ENCODE results near the gene INHBB. TPM values are rescaled to one million over a fixed set of nuclear protein-coding genes. Genes with fewer than 3 reads are reported as not detected.

Gene INHBB
- total RNA-seq, 1 donor from 2014 or later: 8.2 TPM

DNA sequence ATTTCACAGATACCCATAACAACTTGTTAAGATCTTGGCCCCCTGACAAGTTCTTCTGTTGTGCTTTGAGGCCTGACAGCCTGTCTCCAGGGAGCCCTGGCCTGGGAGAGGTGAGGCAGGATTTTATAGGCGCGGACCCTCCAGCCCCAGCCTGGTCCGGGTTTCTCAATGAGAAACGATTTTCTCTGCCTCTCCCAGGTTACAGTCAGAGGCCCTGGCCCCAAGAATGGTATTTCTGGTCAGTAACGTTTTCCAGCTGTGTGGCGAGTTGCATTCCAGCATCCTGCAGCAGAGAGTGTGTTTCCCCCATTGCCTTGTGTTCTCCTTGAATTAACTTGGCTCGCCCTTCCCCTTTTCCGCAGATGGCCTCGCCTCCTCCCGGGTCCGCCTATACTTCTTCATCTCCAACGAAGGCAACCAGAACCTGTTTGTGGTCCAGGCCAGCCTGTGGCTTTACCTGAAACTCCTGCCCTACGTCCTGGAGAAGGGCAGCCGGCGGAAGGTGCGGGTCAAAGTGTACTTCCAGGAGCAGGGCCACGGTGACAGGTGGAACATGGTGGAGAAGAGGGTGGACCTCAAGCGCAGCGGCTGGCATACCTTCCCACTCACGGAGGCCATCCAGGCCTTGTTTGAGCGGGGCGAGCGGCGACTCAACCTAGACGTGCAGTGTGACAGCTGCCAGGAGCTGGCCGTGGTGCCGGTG is 3.0 kb downstream of the INHBB start:
- intact Hi-C loops (cut with DNase I): loop anchor here (5.0 to 10.0 kb wide), 2 partner anchors 153 to 206 kb away; no protein-coding TSS in a partner anchor
- no peak for DNase-seq

DNA sequence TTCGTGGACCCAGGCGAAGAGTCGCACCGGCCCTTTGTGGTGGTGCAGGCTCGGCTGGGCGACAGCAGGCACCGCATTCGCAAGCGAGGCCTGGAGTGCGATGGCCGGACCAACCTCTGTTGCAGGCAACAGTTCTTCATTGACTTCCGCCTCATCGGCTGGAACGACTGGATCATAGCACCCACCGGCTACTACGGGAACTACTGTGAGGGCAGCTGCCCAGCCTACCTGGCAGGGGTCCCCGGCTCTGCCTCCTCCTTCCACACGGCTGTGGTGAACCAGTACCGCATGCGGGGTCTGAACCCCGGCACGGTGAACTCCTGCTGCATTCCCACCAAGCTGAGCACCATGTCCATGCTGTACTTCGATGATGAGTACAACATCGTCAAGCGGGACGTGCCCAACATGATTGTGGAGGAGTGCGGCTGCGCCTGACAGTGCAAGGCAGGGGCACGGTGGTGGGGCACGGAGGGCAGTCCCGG is 3.5 kb downstream of the INHBB start:
- ATAC-seq (ENCODE audit: poor library complexity) (no peak), DNase-seq (no peak)
- intact Hi-C loops (cut with DNase I): loop anchor here (5.0 to 10.0 kb wide), 2 partner anchors 153 to 205 kb away; no protein-coding TSS in a partner anchor

More for the DNA sequence above, 3.0 kb downstream of the INHBB start:
- ATAC-seq (ENCODE audit: poor library complexity): no peak

DNA sequence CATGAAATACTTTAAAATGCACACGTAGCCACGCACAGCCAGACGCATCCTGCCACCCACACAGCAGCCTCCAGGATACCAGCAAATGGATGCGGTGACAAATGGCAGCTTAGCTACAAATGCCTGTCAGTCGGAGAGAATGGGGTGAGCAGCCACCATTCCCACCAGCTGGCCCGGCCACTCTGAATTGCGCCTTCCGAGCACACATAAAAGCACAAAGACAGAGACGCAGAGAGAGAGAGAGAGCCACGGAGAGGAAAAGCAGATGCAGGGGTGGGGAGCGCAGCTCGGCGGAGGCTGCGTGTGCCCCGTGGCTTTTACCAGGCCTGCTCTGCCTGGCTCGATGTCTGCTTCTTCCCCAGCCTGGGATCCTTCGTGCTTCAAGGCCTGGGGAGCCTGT is 4.1 kb downstream of the INHBB start:
- ATAC-seq (ENCODE audit: poor library complexity): no peak
- intact Hi-C loops (cut with DNase I): no loop called here
- no peak for DNase-seq

DNA sequence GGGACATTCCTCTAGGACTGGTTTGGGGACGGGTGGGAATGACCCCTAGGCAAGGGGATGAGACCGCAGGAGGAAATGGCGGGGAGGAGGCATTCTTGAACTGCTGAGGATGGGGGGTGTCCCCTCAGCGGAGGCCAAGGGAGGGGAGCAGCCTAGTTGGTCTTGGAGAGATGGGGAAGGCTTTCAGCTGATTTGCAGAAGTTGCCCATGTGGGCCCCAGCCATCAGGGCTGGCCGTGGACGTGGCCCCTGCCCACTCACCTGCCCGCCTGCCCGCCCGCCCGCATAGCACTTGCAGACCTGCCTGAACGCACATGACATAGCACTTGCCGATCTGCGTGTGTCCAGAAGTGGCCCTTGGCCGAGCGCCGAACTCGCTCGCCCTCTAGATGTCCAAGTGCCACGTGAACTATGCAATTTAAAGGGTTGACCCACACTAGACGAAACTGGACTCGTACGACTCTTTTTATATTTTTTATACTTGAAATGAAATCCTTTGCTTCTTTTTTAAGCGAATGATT is 4.9 kb downstream of the INHBB start:
- no peak for ATAC-seq (ENCODE audit: poor library complexity)
- no peak for DNase-seq
- intact Hi-C loops (cut with DNase I): no loop called here

DNA sequence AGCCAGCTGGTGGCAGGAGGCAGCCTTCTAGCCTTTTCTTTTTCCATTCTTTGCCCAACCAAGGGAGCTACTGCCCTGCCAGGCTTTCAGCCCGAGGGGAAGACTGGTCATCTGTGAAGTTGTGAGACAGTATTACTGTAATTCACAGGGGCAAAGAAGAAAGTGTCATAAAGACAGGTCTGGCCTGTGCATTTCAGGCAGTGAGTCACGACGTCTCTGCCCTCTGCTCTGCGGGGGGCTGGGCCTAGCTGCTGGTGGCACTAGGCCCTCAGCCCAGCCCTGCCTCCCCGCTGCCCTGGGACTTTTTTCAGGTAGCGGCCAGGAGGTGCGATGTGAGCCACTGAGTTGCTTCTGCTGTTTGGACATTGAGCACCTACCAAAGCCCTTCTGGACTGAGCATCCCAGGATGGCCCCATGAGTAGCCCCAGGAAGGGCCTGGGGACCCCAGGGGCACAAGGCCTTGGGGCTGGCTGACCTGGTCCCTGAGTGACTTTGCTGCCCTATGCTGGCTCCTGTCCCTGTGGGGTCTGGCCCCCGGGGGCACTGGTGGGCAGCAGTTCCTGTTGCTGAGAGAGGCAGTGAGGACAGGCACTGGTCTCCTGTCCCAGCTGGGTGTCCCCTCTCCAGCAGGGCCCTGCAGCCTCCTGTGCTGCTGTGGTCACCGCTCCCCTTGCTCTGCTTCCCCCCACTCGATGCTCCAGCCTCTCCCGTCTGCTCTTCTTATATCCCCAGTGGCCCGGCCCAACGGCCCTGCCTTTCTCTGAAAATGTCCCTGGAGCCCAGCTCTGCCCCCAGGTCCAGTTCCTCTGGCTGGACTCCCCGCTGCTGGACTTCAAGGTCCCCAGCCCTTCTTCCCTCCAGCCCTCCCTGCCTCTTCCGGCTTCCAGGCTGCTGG is 7.0 kb downstream of the INHBB start:
- ATAC-seq (ENCODE audit: poor library complexity) (no peak), DNase-seq (no peak)
- intact Hi-C loops (cut with DNase I): no loop called here

DNA sequence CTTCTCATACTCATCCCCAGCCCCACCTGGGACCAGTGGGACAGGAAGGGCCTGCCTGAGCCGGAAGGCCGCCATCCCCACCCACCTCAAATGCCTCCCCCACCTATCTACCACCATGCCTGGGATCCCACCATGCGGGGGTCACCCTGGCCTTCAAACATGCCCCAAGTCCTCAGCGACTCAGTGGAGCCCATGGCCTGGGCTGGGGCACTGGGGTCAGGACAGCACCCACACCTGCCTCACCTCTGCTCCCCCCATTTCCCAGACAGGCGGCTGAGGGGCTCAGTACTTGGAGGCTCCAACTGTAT is 7.6 kb downstream of the INHBB start:
- ATAC-seq (ENCODE audit: poor library complexity) (no peak), DNase-seq (no peak)
- intact Hi-C loops (cut with DNase I): no loop called here

DNA sequence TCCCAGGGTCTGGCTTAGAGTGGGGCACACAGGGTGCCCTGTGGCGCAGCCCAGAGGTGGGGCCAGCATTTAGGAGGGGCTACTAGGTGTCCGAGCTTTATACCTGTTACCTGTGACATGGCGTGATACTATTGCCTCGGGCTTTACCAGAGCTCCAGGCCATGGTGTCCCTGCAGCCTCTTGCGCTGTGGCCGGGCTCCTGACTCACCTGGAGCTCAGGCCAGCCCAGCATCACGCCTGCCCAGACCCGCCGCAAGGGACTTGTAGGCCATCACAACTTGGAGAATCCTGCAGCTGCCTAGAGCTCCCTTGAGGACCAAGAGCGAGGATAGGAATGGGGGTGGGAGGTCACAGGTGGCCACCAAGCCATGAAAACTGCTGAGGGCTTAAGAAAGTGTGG is 8.0 kb downstream of the INHBB start:
- ATAC-seq (ENCODE audit: poor library complexity): no peak
- DNase-seq: no peak
- intact Hi-C loops (cut with DNase I): no loop called here

DNA sequence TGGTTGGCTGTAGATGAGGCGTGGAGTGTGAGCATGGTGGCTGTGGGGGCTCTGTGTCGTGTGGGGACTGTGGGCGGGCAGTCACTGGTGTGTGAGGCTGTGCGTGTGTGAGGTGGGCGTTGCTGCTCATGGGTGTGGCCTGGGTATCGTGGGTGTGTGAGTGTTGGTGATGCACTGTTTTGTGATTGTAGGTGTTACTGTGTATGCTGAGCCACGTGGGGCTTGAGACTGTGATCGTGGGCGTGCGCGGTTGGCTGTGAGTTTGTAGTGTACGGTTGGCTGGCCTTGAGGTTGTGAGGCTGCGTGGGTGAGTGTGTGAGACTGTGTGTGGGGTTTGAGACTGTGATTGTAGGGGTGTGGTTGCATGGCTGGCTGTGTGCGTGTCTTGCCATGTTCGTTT is 8.5 kb downstream of the INHBB start:
- DNase-seq (no peak), ATAC-seq (ENCODE audit: poor library complexity) (no peak)
- intact Hi-C loops (cut with DNase I): no loop called here

DNA sequence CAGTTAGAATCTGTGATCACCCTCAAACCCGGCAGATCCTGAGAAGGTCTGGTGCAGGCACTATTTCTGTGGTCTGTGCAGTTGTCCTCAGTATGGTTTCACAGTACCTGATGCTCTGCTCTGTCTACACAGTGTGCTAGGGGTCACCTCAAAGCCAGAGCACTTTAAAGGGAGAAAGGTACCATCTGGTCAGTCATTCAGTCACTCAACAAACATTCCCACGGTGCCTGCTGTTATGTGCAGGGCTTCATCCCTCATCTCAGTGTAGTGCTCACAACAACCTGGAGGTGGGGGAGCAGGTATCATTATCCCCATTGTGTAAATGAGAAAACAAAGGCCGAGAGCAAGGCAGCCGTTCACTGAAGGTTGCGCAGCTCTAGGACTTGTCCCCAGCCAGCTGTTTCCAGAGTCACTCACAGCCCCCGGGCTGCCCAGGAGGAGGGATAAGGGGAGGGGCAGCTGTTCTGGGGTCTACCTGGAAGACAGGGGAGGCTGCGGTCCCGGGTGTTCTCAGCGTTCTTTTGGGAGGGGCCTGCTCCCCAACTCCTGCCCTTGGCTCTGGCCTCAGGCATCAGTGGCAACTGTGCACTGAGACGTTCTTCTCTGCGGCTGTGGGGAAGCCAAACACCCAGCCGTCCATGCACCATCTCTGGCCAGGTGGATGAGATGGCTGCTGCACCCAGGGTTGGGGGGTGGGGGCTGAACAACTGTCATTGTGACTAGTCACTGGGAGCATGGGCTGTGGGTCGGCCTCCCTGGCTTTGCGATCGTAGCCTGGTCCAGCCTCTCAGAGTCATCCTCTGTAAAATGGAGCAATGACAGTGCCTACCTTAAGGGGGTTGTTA is 9.2 kb downstream of the INHBB start:
- intact Hi-C loops (cut with DNase I): no loop called here
- DNase-seq (no peak), ATAC-seq (ENCODE audit: poor library complexity) (no peak)

DNA sequence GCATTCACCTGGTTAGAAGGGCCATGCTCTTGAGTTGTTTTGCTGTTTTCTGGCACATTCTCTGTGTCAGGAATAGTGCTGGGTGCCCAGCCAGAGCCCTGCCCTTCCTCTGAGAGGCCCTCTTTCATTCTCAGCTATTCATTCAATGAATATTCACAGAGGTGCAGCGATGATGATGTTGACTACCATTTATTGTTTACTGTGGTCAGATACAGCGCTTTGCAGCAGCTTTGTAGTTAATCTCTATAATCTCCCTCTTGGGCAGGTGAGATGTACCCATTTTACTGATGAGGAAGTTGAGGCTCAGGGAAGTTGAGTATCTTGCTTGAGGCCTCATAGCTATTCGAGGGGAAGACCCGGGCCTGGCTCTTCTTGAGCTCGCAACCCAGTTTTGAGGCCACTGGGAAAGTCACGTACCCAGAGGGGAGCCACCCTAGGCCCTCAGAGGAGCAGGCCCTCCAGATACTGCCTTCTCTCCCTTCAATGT is 9.9 kb downstream of the INHBB start:
- intact Hi-C loops (cut with DNase I): no loop called here
- DNase-seq (no peak), ATAC-seq (ENCODE audit: poor library complexity) (no peak)

DNA sequence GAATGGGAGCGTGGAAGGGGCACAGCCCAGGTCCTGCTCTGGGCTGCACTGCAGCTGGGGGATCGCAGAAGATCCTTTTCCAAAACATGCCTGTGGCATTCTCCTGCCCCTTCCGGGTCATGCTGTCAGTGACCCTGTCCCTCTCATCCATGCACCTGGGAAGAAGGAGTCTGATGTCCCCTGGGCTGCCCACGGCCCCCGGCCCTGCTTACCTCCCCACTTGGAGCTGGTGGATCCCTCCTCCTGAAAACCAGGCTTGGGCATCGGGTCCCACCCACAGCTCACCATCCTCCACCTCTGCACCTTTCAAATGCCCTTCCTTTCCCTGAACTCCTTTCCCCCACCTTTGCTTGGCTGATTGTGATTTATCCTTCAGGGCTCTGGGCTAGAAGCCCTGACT is 11.8 kb downstream of the INHBB start:
- intact Hi-C loops (cut with DNase I): no loop called here
- DNase-seq (no peak), ATAC-seq (ENCODE audit: poor library complexity) (no peak)

DNA sequence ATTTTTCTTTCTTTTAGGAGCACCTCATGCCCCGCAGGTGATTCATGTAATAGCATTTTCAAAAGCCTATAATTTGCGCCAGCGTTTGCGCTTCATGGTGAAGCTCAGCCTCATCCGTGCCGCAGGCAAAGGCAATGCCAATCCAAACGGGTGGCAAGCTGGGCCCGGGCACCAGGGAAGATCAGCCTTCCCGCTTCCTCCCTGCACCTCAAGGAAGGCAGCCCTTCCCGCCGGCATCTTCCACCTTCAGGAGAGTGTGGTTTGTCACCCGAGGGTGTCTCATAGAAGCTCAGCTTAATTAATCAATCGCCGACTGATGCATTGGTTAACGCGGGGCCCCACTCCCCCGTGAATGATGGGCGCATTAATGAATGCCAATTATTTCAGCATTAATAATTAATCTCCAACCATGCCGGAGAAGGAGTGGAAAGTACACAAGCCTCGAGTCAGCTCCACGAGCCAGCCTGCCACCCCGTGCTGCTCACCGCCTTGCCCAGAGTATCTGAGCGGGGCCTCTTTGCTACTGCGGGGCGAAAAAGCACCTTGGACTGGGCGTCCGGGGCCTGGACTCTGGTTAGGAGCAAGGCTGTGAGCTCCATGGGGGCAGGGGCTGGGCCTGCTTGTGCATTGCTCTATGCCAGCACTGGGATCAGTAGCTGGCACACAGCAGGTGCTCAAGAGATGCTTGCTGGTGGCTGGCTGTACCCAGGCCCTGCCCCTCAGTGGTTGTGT is 13.0 kb downstream of the INHBB start:
- intact Hi-C loops (cut with DNase I): no loop called here
- ATAC-seq (ENCODE audit: poor library complexity) (no peak), DNase-seq (no peak)

DNA sequence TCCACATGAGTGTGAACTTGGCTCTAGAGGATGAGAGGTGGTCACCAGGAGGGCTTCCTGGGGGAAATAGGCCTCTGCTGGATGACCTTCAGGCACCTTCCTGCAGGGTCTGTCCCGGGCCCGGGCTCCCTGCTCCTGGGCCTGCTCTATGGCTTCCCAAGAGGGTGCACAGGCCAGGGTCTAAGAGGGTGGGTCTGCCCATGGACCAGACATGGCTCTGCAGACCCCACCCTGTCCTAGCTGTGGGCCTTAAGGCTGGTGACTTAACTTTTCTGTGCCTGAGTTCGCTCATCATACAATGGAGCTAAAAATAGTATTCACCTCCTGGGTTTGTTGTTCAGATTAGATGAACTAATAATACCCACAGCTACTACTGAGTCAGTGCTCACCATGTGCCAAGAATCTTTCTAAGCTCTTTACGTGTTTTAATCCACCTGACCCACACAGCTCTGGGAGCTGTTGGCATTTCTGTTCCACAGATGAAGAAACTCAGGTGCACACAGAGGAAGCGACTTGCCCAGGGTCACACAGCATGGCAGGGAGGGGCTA is 14.4 kb downstream of the INHBB start:
- ATAC-seq (ENCODE audit: poor library complexity): peak; percentile 72
- intact Hi-C loops (cut with DNase I): no loop called here
- no peak for DNase-seq

DNA sequence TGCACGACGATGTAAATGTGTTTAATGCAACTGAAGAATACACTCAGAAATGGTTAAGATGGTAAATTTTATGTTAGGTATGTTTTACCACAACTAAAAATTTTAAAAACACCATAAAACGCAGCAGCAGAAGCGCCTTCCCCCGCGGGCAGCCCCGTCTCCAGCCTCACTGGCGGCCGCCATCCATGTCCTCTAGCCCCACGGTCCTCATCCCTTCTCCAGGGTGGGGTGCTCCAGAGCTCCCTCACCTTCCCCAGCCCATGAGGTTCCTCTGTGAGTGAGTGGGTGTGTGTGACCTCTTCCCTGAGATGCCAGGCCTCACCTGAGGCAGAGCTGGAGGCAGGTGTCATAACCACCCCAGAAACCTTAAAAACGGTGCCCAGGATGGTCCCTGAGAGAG is 17.0 kb downstream of the INHBB start:
- intact Hi-C loops (cut with DNase I): no loop called here
- ATAC-seq (ENCODE audit: poor library complexity) (no peak), DNase-seq (no peak)

DNA sequence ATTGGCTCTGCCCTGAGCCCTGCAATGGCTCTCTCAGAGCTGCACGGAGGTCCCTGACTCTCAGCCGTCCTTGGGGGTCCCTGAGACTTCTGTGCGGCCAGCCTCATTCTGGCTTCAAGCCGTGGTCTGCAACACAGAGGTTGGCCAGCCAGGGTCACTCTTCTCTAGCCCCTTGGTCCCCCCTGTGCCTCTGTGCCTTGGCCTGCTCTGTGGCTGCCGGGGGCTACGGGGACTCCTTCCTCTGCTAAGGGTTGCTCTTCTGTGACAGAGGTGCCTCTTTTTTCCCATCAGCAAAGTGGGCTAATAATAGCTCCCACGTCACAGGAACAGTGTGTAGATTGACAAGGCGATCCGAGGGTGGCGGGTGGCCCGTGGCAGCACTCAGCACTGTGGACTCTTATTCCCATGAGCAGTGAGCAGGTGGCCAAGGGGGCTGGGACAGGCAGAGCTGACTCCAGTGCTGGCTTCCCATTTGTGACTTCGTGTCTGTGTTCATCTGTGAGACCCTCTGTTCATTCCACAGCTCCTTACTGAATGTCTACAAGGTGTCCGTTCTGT is 19.4 kb downstream of the INHBB start:
- ATAC-seq (ENCODE audit: poor library complexity) (peak; percentile 37), DNase-seq (no peak)
- intact Hi-C loops (cut with DNase I): no loop called here

DNA sequence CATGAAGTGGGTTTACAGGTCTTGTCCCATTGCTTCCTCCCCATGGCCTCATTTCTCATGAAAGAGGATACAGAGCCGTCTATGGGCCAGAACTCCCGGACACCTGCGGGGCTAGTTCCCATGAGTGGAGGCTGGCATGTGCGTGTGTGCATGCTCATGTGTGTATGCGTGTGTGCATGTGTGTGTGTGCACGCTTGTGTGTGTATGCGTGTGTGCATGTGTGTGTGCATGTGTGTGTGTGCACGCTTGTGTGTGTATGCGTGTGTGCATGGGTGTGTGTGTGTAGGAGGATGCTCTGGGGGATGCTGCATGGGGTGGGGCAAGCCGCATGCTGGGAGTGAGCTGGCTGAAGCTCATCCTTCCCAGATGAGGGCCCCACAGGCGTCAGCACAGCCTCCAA is 20.8 kb downstream of the INHBB start:
- intact Hi-C loops (cut with DNase I): no loop called here

DNA sequence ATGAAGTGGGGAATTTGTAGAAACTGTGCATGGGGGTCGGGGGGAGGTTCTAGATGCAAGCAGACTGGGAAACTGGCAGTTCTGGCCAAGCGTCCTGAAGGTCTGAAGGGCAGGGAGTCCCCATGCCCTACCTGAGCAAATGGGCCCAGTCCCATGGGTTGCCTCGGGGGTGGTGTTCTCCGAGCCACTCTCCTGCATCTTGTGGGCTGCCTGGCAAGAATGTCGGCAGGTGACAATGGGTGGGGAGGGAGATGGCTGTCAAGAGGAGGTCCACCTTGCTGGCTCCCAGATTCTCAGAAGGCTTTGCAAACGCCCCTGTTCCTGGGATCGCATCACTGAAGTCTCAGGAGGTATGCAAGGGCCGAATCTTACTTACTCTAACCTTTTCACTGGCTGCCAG is 21.3 kb downstream of the INHBB start:
- intact Hi-C loops (cut with DNase I): no loop called here
- ATAC-seq (ENCODE audit: poor library complexity) (no peak), DNase-seq (peak; percentile 8)

More for the DNA sequence above, 20.8 kb downstream of the INHBB start:
- no peak for DNase-seq
- no peak for ATAC-seq (ENCODE audit: poor library complexity)

DNA sequence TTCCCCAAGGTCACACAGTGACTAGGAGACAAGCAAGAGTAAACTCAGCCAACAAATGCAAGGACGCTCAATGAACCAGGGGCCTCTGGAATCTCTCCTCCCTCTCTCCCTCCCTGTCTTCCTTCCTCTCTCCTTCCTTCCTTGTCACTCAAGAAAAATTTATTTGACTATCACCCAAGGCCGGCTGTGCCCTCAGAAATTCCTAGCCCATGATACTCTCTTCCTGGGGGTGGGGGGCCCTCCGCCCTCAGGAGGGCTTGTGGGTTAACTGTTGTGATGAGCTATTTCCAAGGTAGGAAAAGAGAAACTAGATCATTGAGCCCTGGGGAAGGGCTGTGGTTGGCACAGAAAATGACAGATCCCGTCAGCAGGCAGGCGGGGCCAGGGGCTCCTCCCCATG is 21.7 kb downstream of the INHBB start:
- intact Hi-C loops (cut with DNase I): no loop called here
- DNase-seq (no peak), ATAC-seq (ENCODE audit: poor library complexity) (no peak)

All from Right ventricle myocardium superior (tissue), 1 donor.